Ascending aorta (tissue), 2 donors: ENCODE results near the gene SAMD11. TPM values are rescaled to one million over a fixed set of nuclear protein-coding genes. Genes with fewer than 3 reads are reported as not detected.
A peak's percentile ranks its signal among the peaks of the same experiment; 100 is the strongest.

Experiments used
- DNase-seq, 2 donors: peaks; one replicate each; pipeline ENCODE4 v3.0.0-alpha.2; 2019; ENCODE audit warnings: low spot score in 2 of 2
- H3K27ac ChIP-seq, 2 donors: fragments of 200-600 bp; sonication (generic); one replicate each; pipeline ENCODE4 v1.5.1; 2016 to 2017; ENCODE audit warnings: mild to moderate bottlenecking in 1 of 2
- H3K27me3 ChIP-seq: fragments of 200-600 bp; sonication (generic); one replicate; pipeline ENCODE4 v1.5.1; 2017
- H3K36me3 ChIP-seq, 2 donors: fragments of 200-600 bp; sonication (generic); one replicate each; pipeline ENCODE4 v1.5.1; 2016
- H3K4me1 ChIP-seq, 2 donors: fragments of 200-600 bp; sonication (generic); one replicate each; pipeline ENCODE4 v1.5.1; 2016 to 2017; ENCODE audit warnings: mild to moderate bottlenecking in 1 of 2
- H3K4me3 ChIP-seq, 2 donors: fragments of 200-600 bp; sonication (generic); one replicate each; pipeline ENCODE4 v1.5.1; 2016 to 2017; ENCODE audit warnings: mild to moderate bottlenecking in 1 of 2
- H3K9me3 ChIP-seq, 2 donors: fragments of 200-600 bp; sonication (generic); one replicate each; pipeline ENCODE4 v1.5.1; 2016
- intact Hi-C: fragments of 100-400 bp; cut with DNase I; formaldehyde crosslinking; loops from one replicate; pipeline ENCODE4 v1.15.1; 2023
- total RNA-seq: library from RNA; depleted of rRNA; stranded (reverse); fragments of >200 nt; gene quantifications from one replicate; pipeline ENCODE4 v1.1.0, GENCODE V29; 2016
- TF ChIP-seq, protein P1 (sequence below), 3 experiments: fragments of 200-600 bp in 2 of 3; fragments of 450-650 bp in 1 of 3; sonication (generic) in 2 of 3; IDR thresholded peaks; one replicate each; pipeline ENCODE4 v1.5.1; 2016 to 2019; ENCODE audit warnings: antibody characterized with exemption in 3 of 3, mild to moderate bottlenecking in 1 of 3, moderate library complexity in 1 of 3

Gene SAMD11
- total RNA-seq, 1 donor from 2014 or later, result 9.7 TPM

DNA sequence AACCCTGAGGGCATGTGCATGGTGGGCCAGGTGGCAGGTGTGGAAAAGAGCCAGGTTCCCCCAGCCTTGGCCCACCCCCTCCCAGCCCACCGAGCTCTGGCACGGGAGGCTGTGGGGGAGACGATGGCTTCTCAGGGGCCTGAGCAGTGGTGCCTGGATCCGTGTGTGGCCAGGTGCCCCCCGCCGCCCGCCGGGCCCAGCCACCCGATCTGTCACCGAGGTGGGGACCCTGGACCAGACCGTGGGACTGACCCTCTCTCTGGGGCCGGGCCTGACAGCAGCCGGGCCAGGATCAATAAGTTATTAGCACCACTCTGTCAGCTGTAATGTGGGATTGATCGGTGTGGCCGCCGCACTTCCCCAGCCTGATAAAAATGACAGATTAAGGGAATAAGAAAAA lies 13.8 kb downstream of the SAMD11 start:
- TF ChIP-seq, protein P1, sequence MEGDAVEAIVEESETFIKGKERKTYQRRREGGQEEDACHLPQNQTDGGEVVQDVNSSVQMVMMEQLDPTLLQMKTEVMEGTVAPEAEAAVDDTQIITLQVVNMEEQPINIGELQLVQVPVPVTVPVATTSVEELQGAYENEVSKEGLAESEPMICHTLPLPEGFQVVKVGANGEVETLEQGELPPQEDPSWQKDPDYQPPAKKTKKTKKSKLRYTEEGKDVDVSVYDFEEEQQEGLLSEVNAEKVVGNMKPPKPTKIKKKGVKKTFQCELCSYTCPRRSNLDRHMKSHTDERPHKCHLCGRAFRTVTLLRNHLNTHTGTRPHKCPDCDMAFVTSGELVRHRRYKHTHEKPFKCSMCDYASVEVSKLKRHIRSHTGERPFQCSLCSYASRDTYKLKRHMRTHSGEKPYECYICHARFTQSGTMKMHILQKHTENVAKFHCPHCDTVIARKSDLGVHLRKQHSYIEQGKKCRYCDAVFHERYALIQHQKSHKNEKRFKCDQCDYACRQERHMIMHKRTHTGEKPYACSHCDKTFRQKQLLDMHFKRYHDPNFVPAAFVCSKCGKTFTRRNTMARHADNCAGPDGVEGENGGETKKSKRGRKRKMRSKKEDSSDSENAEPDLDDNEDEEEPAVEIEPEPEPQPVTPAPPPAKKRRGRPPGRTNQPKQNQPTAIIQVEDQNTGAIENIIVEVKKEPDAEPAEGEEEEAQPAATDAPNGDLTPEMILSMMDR (IDR thresholded peaks at IDR 0.05), result no peak
- no peak overlapping the region for H3K4me3 ChIP-seq
- no peak for DNase-seq
- intact Hi-C loops, result no loop called here
- peaks cover 13 to 21% of the 10 kb centered on the region in 2 donors for H3K4me1 ChIP-seq
- H3K27ac ChIP-seq, result no peak overlapping the region
- H3K36me3 ChIP-seq, result no peaks in the 10 kb centered on the region
- H3K27me3 ChIP-seq, result peaks cover 11% of the 10 kb centered on the region
- no peaks in the 10 kb centered on the region for H3K9me3 ChIP-seq

DNA sequence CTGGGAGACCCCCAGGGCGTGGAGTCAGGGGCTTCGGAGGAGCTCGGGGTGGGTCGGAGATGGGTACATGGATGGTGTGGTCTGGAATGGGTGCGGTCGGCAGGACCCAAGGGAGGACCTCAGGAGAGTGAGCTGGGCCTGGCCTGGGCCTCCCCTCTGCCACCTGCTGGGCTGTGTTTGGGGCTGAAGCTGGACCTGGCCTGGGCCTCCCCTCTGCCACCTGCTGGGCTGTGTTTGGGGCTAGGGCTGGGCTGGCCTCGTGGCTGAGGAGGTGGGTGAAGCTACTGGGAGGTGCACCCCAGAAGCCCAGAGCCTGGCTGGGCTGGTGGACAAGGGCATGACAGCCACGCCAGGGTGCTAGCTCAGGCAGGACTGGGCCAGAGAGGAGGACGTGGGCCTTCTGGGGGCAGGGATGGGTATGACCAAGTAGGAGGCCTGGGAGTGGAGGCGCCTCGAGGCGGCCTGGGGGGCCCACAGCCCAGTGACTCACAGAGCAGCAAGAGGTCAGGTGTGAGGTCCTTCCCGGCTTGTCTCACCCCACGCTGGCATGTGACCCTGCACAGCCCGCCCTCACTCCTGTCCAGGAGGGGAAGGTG lies 14.5 kb downstream of the SAMD11 start:
- DNase-seq, result no peak
- Histone ChIP-seq H3K4me1 (peaks cover 13 to 21% of the 10 kb centered on the region in 2 donors), H3K27me3 (peaks cover 12% of the 10 kb centered on the region), H3K27ac (no peak overlapping the region), H3K9me3 (no peaks in the 10 kb centered on the region), H3K36me3 (no peaks in the 10 kb centered on the region), H3K4me3 (no peak overlapping the region)
- intact Hi-C loops, result loop anchor here (2.0 kb wide), 1 partner anchor 33 kb away; no protein-coding TSS in a partner anchor
- TF ChIP-seq, protein P1 (IDR thresholded peaks at IDR 0.05), result peak; percentile 20 to 34 (median 25)

DNA sequence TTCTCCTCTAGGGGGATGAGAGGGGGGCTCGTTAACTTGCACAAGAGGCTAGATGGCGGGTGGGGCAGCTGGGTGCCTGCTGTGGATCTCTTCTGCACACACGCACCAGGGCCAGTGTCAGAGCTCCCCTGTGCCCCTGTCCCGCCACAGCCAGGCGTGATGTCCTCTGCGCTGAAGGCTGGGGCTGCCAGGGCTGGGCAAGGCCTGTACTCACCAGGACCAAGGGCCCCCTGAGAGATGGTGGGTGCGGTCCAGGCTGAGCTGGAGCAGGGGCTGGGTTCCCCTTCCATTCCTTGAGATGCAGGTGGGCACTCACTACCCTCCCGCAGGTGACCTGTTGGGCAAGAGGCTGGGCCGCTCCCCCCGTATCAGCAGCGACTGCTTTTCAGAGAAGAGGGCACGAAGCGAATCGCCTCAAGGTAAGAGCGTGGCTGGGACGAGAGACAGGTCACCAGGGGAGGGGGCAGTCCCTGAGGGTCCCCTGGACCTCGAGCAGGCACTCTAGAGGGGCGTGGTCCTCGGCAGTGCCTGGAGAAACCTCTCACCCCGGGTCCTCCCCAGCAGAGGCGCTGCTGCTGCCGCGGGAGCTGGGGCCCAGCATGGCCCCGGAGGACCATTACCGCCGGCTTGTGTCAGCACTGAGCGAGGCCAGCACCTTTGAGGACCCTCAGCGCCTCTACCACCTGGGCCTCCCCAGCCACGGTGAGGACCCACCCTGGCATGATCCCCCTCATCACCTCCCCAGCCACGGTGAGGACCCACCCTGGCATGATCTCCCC lies 15.2 kb downstream of the SAMD11 start:
- Histone ChIP-seq H3K27ac (no peak overlapping the region), H3K4me3 (no peak overlapping the region), H3K9me3 (no peaks in the 10 kb centered on the region), H3K27me3 (peaks cover 12% of the 10 kb centered on the region), H3K4me1 (peaks cover 13 to 21% of the 10 kb centered on the region in 2 donors), H3K36me3 (no peaks in the 10 kb centered on the region)
- TF ChIP-seq, protein P1 (IDR thresholded peaks at IDR 0.05), result no peak
- DNase-seq, result no peak
- intact Hi-C loops, result loop anchor here (2.0 kb wide), 1 partner anchor 34 kb away; no protein-coding TSS in a partner anchor

DNA sequence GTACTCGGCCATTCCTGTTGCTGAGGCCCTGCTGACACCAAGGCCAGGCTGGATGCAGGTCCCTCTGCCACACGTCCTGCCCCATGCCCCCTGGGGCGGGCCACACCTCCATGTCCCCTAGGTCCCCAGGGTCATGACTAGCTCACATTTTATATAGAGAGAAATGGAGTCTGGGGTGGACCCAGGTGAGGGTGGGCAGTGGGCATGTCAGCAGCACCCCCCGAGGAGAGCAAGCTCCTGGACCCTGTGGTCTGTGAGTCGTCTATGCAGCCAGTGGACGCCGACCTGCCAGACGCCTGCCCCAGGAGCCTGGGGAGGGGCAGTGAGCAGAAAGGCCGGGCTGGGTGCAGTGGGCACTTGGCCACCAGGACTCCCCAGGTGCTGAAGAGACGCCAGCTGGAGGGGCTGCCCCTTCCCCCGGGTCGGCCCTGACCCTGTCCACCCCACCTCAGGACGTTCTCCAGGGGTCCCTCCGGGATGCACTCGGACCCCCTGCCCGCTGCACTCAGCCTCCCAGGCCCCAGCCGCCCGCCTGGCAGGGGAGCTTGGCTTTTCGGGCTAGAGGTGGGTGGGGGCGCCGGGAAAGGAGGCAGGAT lies 15.9 kb downstream of the SAMD11 start:
- Histone ChIP-seq H3K27ac (no peak overlapping the region), H3K4me1 (peaks cover 13 to 21% of the 10 kb centered on the region in 2 donors), H3K9me3 (no peaks in the 10 kb centered on the region)

More for the DNA sequence above, 15.9 kb downstream of the SAMD11 start:
- DNase-seq, result no peak
- Histone ChIP-seq H3K27me3 (peaks cover 12% of the 10 kb centered on the region), H3K4me3 (peak overlapping the region; percentile 48 to 62), H3K36me3 (no peaks in the 10 kb centered on the region)
- intact Hi-C loops, result loop anchor here (1.0 to 2.0 kb wide), 3 partner anchors 14 to 35 kb away; partner anchors contain the start of gene NOC2L
- TF ChIP-seq, protein P1 (IDR thresholded peaks at IDR 0.05), result no peak
